ENCODE measurements around the gene DGUOK.

DNA sequence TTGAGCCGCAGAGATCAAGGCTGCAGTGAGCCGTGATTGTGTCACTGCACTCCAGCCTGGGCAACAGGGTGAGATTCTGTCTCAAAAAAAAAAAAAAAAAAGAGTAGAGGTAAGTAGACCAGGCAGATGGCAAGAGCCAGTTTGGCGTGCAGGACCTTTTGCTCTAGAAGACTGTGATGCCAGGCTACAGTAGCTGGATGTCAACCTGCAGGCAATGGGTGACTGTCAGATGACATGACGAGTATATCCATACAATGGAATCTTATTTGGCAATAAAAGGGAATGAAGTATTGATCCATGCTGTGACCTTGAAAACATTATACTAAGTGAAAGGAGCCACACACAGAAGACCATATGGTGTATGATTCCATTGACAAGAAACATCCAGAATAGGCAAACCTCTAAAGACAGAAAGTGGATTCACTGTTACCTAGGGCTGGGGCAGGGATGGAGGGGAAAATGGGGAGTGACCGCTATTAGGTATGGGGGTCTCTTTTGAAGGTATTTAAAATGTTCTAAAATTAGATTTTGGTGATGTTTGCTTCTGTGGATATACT lies 11.2 kb upstream of the DGUOK start:
- TF ChIP-seq, protein P1, sequence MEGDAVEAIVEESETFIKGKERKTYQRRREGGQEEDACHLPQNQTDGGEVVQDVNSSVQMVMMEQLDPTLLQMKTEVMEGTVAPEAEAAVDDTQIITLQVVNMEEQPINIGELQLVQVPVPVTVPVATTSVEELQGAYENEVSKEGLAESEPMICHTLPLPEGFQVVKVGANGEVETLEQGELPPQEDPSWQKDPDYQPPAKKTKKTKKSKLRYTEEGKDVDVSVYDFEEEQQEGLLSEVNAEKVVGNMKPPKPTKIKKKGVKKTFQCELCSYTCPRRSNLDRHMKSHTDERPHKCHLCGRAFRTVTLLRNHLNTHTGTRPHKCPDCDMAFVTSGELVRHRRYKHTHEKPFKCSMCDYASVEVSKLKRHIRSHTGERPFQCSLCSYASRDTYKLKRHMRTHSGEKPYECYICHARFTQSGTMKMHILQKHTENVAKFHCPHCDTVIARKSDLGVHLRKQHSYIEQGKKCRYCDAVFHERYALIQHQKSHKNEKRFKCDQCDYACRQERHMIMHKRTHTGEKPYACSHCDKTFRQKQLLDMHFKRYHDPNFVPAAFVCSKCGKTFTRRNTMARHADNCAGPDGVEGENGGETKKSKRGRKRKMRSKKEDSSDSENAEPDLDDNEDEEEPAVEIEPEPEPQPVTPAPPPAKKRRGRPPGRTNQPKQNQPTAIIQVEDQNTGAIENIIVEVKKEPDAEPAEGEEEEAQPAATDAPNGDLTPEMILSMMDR (IDR thresholded peaks at IDR 0.05 in 4 of 5, conservative IDR thresholded peaks at IDR 0.05 in 1 of 5): no peak
- no peak for TF ChIP-seq POLR2A (IDR thresholded peaks at IDR 0.05)
